ENCODE results near the gene SERPINB10. TPM values are rescaled to one million over a fixed set of nuclear protein-coding genes. Genes with fewer than 3 reads are reported as not detected.

Gene SERPINB10
- total RNA-seq, 1 donor, result not detected

GRCh38 chr18:63949068-63949737 lies 41.4 kb downstream of the SERPINB10 start, which contains the start of gene HMSD:
Gene HMSD (plus strand): TSS chr18:63949301. CDS start chr18:63953456, 4,155 bp downstream.
- no peaks in the 10 kb centered on the region for H3K36me3 ChIP-seq (ENCODE audit: insufficient read depth, low read length)
- H4K20me1 ChIP-seq (ENCODE audit: insufficient read depth, low read length), result no peaks in the 10 kb centered on the region
- H3K27ac ChIP-seq (ENCODE audit: low read depth, low read length), result no peak within 1 kb of the TSS
- H3K4me3 ChIP-seq (ENCODE audit: insufficient read depth, low read length), result peak within 1 kb of the TSS; percentile 58
- peak; percentile 22 for TF ChIP-seq CTCF (IDR thresholded peaks at IDR 0.05; ENCODE audit: extremely low read depth, low read depth, low read length)
- H3K79me2 ChIP-seq (ENCODE audit: insufficient read depth, low read length), result no peaks in the 10 kb centered on the region
- peak; percentile 90 for DNase-seq (ENCODE audit: insufficient read length, low spot score, missing footprints)
- H3K9me3 ChIP-seq (ENCODE audit: low read depth, low read length), result no peaks in the 10 kb centered on the region
- peaks cover 3% of the 10 kb centered on the region for H3K4me1 ChIP-seq (ENCODE audit: insufficient read depth, low read length)
- H3K27me3 ChIP-seq (ENCODE audit: insufficient read depth, low read length), result peaks cover 6% of the 10 kb centered on the region
- H2AFZ ChIP-seq (ENCODE audit: low read length), result peak within 1 kb of the TSS; percentile 86
- H3K4me2 ChIP-seq (ENCODE audit: insufficient read depth, low read length), result peak within 1 kb of the TSS; percentile 69

GRCh38 chr18:63951302-63951705 lies 43.5 kb downstream of the SERPINB10 start:
- Histone ChIP-seq H3K27me3 (ENCODE audit: insufficient read depth, low read length) (peaks cover 19% of the 10 kb centered on the region), H2AFZ (ENCODE audit: low read length) (no peak overlapping the region), H3K9me3 (ENCODE audit: low read depth, low read length) (no peaks in the 10 kb centered on the region), H4K20me1 (ENCODE audit: insufficient read depth, low read length) (no peaks in the 10 kb centered on the region), H3K4me1 (ENCODE audit: insufficient read depth, low read length) (peaks cover 3% of the 10 kb centered on the region), H3K36me3 (ENCODE audit: insufficient read depth, low read length) (no peaks in the 10 kb centered on the region), H3K27ac (ENCODE audit: low read depth, low read length) (no peak overlapping the region), H3K4me2 (ENCODE audit: insufficient read depth, low read length) (no peak overlapping the region), H3K4me3 (ENCODE audit: insufficient read depth, low read length) (no peak overlapping the region), H3K79me2 (ENCODE audit: insufficient read depth, low read length) (no peaks in the 10 kb centered on the region)
- DNase-seq (ENCODE audit: insufficient read length, low spot score, missing footprints), result peak; percentile 60
- peak; percentile 45 for TF ChIP-seq CTCF (IDR thresholded peaks at IDR 0.05; ENCODE audit: extremely low read depth, low read depth, low read length)

- peaks cover 2% of the 10 kb centered on the region for H3K4me1 ChIP-seq (ENCODE audit: insufficient read depth, low read length)
- no peak for TF ChIP-seq CTCF (IDR thresholded peaks at IDR 0.05; ENCODE audit: extremely low read depth, low read depth, low read length)
- DNase-seq (ENCODE audit: insufficient read length, low spot score, missing footprints), result no peak
- H3K27ac ChIP-seq (ENCODE audit: low read depth, low read length), result no peak overlapping the region
- H3K36me3 ChIP-seq (ENCODE audit: insufficient read depth, low read length), result no peaks in the 10 kb centered on the region
- H3K4me3 ChIP-seq (ENCODE audit: insufficient read depth, low read length), result no peak overlapping the region
- H3K79me2 ChIP-seq (ENCODE audit: insufficient read depth, low read length), result no peaks in the 10 kb centered on the region
- H3K9me3 ChIP-seq (ENCODE audit: low read depth, low read length), result no peaks in the 10 kb centered on the region
- H2AFZ ChIP-seq (ENCODE audit: low read length), result no peak overlapping the region
- no peak overlapping the region for H3K4me2 ChIP-seq (ENCODE audit: insufficient read depth, low read length)
- H3K27me3 ChIP-seq (ENCODE audit: insufficient read depth, low read length), result peaks cover 19% of the 10 kb centered on the region
- no peaks in the 10 kb centered on the region for H4K20me1 ChIP-seq (ENCODE audit: insufficient read depth, low read length)
Measured at GRCh38 chr18:63953811-63954210, 46.1 kb downstream of the SERPINB10 start.

GRCh38 chr18:63956755-63957154 lies 49.0 kb downstream of the SERPINB10 start:
- Histone ChIP-seq H3K79me2 (ENCODE audit: insufficient read depth, low read length) (no peaks in the 10 kb centered on the region), H4K20me1 (ENCODE audit: insufficient read depth, low read length) (no peaks in the 10 kb centered on the region), H3K9me3 (ENCODE audit: low read depth, low read length) (no peaks in the 10 kb centered on the region), H3K27ac (ENCODE audit: low read depth, low read length) (no peak overlapping the region), H2AFZ (ENCODE audit: low read length) (no peak overlapping the region), H3K4me2 (ENCODE audit: insufficient read depth, low read length) (no peak overlapping the region), H3K4me1 (ENCODE audit: insufficient read depth, low read length) (no peaks in the 10 kb centered on the region), H3K36me3 (ENCODE audit: insufficient read depth, low read length) (no peaks in the 10 kb centered on the region), H3K27me3 (ENCODE audit: insufficient read depth, low read length) (peaks cover 39% of the 10 kb centered on the region), H3K4me3 (ENCODE audit: insufficient read depth, low read length) (no peak overlapping the region)
- no peak for TF ChIP-seq CTCF (IDR thresholded peaks at IDR 0.05; ENCODE audit: extremely low read depth, low read depth, low read length)
- no peak for DNase-seq (ENCODE audit: insufficient read length, low spot score, missing footprints)

Data from osteoblast (primary cell).